MG63 (cell line): ENCODE measurements around the gene RHEX. TPM values are rescaled to one million over a fixed set of nuclear protein-coding genes. Genes with fewer than 3 reads are reported as not detected.

Source experiments
- DNase-seq: peaks from one replicate; pipeline ENCODE4 v3.0.0-alpha.2; 2020
- H3K27me3 ChIP-seq: fragments of 250-450 bp; sonication (Bioruptor Pico); 2 replicates; pipeline ENCODE4 v1.5.1; 2020; ENCODE audit warnings: mild to moderate bottlenecking, moderate library complexity
- H3K36me3 ChIP-seq: fragments of 250-450 bp; sonication (Bioruptor Pico); 2 replicates; pipeline ENCODE4 v1.5.1; 2020; ENCODE audit warnings: mild to moderate bottlenecking, moderate library complexity
- H3K4me3 ChIP-seq: fragments of 250-450 bp; sonication (Bioruptor Pico); 2 replicates; pipeline ENCODE4 v1.5.1; 2020; ENCODE audit warnings: mild to moderate bottlenecking, moderate library complexity
- H3K9me3 ChIP-seq: fragments of 250-450 bp; sonication (Bioruptor Pico); 2 replicates; pipeline ENCODE4 v1.5.1; 2020; ENCODE audit warnings: mild to moderate bottlenecking, moderate library complexity
- total RNA-seq: library from RNA; depleted of rRNA; stranded (reverse); fragments of >200 nt; shearing (Covaris generic); gene quantifications from 2 replicates; pipeline ENCODE4 v1.2.3, GENCODE V29; 2014; ENCODE audit warnings: low replicate concordance; rRNA removed

RHEX gene
- total RNA-seq, 1 experiment from 2014 or later: not detected

DNA sequence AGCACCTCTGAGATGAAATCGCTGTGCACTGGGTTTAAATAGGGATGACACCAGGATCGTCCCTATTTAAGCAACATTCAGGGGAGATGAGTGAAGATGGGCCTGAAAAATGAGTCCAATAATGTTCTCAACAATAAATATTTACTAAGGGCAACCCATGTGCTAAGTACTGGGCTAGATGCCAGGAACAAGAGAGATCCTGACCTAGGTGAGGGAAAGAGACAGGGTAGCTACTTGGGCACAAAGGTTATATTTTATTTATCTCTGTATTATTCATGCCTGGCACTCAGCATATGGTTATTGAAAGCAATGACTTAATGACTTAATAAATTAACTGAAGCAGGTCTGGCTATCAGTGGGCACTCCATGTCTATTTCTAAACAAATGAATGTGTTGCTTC, 91.6 kb downstream of the RHEX start:
- no peak overlapping the region for H3K4me3 ChIP-seq
- DNase-seq: no peak
- peaks cover 27% of the 10 kb centered on the region for H3K27me3 ChIP-seq
- no peaks in the 10 kb centered on the region; the same call in 1 of the 2 replicates for H3K9me3 ChIP-seq
- no peaks in the 10 kb centered on the region for H3K36me3 ChIP-seq

DNA sequence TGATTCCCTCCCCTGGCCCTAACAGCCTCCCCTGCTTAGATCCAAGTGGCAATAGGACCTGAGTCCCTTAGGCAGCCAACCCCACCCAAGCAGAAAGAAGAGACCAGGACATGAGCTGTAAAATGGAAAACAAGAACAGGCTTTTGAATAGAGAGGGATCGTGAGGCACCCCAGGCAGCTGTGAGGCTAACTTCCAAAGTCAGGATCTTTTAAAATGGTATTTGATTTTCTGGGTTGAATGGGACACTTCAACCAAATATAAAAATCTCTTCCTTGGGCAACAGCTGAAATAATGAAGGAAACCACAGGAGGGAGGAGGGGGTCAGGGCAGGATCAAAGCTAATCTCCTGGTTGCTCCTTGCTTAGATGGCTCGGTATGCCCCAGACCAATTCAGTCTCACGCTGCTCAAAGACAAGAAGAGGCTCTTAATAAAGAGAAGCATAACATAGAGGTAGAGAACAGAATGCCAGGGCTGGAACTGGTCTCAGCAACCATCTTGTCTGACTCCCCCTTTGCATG, 92.9 kb downstream of the RHEX start:
- no peak for DNase-seq
- Histone ChIP-seq H3K9me3 (no peaks in the 10 kb centered on the region; the same call in 1 of the 2 replicates), H3K4me3 (no peak overlapping the region), H3K27me3 (peaks cover 14% of the 10 kb centered on the region), H3K36me3 (no peaks in the 10 kb centered on the region)

Other genes with a start within 250 kb of the RHEX start
- 5.6 and 7.2 TPM in 2 replicates for gene SLC41A1, start 240.0 kb upstream of the RHEX start, total RNA-seq
- gene PM20D1, start 203.0 kb upstream of the RHEX start, total RNA-seq: not detected in 2 replicates
- gene SLC26A9, start 109.7 kb upstream of the RHEX start, total RNA-seq: not detected in 2 replicates
- 17.5 and 25.7 TPM in 2 replicates for gene RAB7B, start 49.8 kb upstream of the RHEX start, total RNA-seq
- not detected in 2 replicates for gene CTSE, start 29.3 kb upstream of the RHEX start, total RNA-seq
- not detected in 2 replicates for gene AVPR1B, start 64.2 kb downstream of the RHEX start, total RNA-seq
- gene FAM72A, start 149.7 kb downstream of the RHEX start, total RNA-seq: 1.3 and 5.6 TPM in 2 replicates
- gene SRGAP2, start 150.4 kb downstream of the RHEX start, total RNA-seq: 12.4 and 25.1 TPM in 2 replicates